HEK293 (cell line): ENCODE data around the gene CHD2.
A peak's percentile ranks its signal among the peaks of the same experiment; 100 is the strongest.

Source experiments
- ATF2 ChIP-seq: fragments of 450-650 bp; formaldehyde crosslinking; IDR thresholded peaks from 2 replicates; pipeline ENCODE4 v1.5.1; 2016; ENCODE audit warnings: missing biosample characterization, missing genetic modification characterization, low read depth
- INSM2 ChIP-seq: fragments of 450-650 bp; formaldehyde crosslinking; IDR thresholded peaks from 2 replicates; pipeline ENCODE4 v1.5.1; 2016; ENCODE audit warnings: missing biosample characterization, missing genetic modification characterization
- SP2 ChIP-seq: fragments of 450-650 bp; formaldehyde crosslinking; IDR thresholded peaks from 2 replicates; pipeline ENCODE4 v1.5.1; 2016; ENCODE audit warnings: missing biosample characterization, missing genetic modification characterization
- YY1 ChIP-seq: fragments of 450-650 bp; formaldehyde crosslinking; IDR thresholded peaks from 2 replicates; pipeline ENCODE4 v1.5.1; 2018; ENCODE audit warnings: missing biosample characterization, missing genetic modification characterization
- ZBTB20 ChIP-seq: fragments of 450-650 bp; formaldehyde crosslinking; IDR thresholded peaks from 2 replicates; pipeline ENCODE4 v1.5.1; 2016; ENCODE audit warnings: missing biosample characterization, missing genetic modification characterization
- ZBTB26 ChIP-seq: fragments of 450-650 bp; formaldehyde crosslinking; optimal IDR thresholded peaks from 2 replicates; pipeline ENCODE3; 2016; ENCODE audit warnings: missing biosample characterization, mild to moderate bottlenecking, missing genetic modification characterization
- ZNF121 ChIP-seq: fragments of 450-650 bp; formaldehyde crosslinking; IDR thresholded peaks from 2 replicates; pipeline ENCODE4 v1.5.1; 2016; ENCODE audit warnings: missing biosample characterization, missing genetic modification characterization
- ZNF146 ChIP-seq: fragments of 450-650 bp; formaldehyde crosslinking; IDR thresholded peaks from 2 replicates; pipeline ENCODE4 v1.5.1; 2016; ENCODE audit warnings: missing biosample characterization, missing genetic modification characterization
- ZNF157 ChIP-seq: fragments of 450-650 bp; formaldehyde crosslinking; IDR thresholded peaks from 2 replicates; pipeline ENCODE4 v1.5.1; 2016; ENCODE audit warnings: missing biosample characterization, missing genetic modification characterization
- ZNF404 ChIP-seq: fragments of 450-650 bp; formaldehyde crosslinking; IDR thresholded peaks from 2 replicates; pipeline ENCODE4 v1.5.1; 2017; ENCODE audit warnings: missing biosample characterization, missing genetic modification characterization
- ZNF416 ChIP-seq: fragments of 450-650 bp; formaldehyde crosslinking; IDR thresholded peaks from 2 replicates; pipeline ENCODE4 v1.5.1; 2016; ENCODE audit warnings: missing biosample characterization, missing genetic modification characterization
- ZNF473 ChIP-seq: fragments of 450-650 bp; formaldehyde crosslinking; IDR thresholded peaks from 2 replicates; pipeline ENCODE4 v1.5.1; 2017; ENCODE audit warnings: missing biosample characterization, missing genetic modification characterization
- ZNF48 ChIP-seq: fragments of 450-650 bp; formaldehyde crosslinking; IDR thresholded peaks from 2 replicates; pipeline ENCODE4 v1.5.1; 2016; ENCODE audit warnings: missing biosample characterization, missing genetic modification characterization
- ZNF530 ChIP-seq: fragments of 450-650 bp; formaldehyde crosslinking; IDR thresholded peaks from 2 replicates; pipeline ENCODE4 v1.5.1; 2016; ENCODE audit warnings: low read depth, missing biosample characterization, missing genetic modification characterization
- ZNF548 ChIP-seq: fragments of 450-650 bp; formaldehyde crosslinking; IDR thresholded peaks from 2 replicates; pipeline ENCODE4 v1.5.1; 2016; ENCODE audit warnings: missing biosample characterization, missing genetic modification characterization
- ZNF624 ChIP-seq: fragments of 450-650 bp; formaldehyde crosslinking; IDR thresholded peaks from 2 replicates; pipeline ENCODE4 v1.5.1; 2017; ENCODE audit warnings: missing biosample characterization, missing genetic modification characterization
- ZNF639 ChIP-seq: fragments of 450-650 bp; formaldehyde crosslinking; IDR thresholded peaks from 2 replicates; pipeline ENCODE4 v1.5.1; 2016; ENCODE audit warnings: missing biosample characterization, missing genetic modification characterization
- ZNF776 ChIP-seq: fragments of 450-650 bp; formaldehyde crosslinking; IDR thresholded peaks from 2 replicates; pipeline ENCODE4 v1.5.0; 2017; ENCODE audit warnings: missing biosample characterization, missing genetic modification characterization, borderline replicate concordance
- ZNF777 ChIP-seq: fragments of 450-650 bp; formaldehyde crosslinking; IDR thresholded peaks from 2 replicates; pipeline ENCODE4 v1.5.1; 2017; ENCODE audit warnings: missing biosample characterization, missing genetic modification characterization, borderline replicate concordance
- ZNF792 ChIP-seq: fragments of 450-650 bp; formaldehyde crosslinking; IDR thresholded peaks from 2 replicates; pipeline ENCODE4 v1.5.1; 2016; ENCODE audit warnings: missing biosample characterization, missing genetic modification characterization
- ZSCAN23 ChIP-seq: fragments of 450-650 bp; formaldehyde crosslinking; IDR thresholded peaks from 2 replicates; pipeline ENCODE4 v1.5.1; 2016; ENCODE audit warnings: missing biosample characterization, missing genetic modification characterization
- TF ChIP-seq, protein P1 (sequence below): fragments of 450-650 bp; formaldehyde crosslinking; IDR thresholded peaks from 2 replicates; pipeline ENCODE4 v1.5.1; 2017; ENCODE audit warnings: missing biosample characterization, missing genetic modification characterization
- TF ChIP-seq, protein P2 (sequence below): fragments of 450-650 bp; formaldehyde crosslinking; IDR thresholded peaks from 2 replicates; pipeline ENCODE4 v1.5.1; 2016; ENCODE audit warnings: missing biosample characterization, missing genetic modification characterization, low read depth
- TF ChIP-seq, protein P3 (sequence below): fragments of 450-650 bp; formaldehyde crosslinking; IDR thresholded peaks from 2 replicates; pipeline ENCODE4 v1.5.1; 2016; ENCODE audit warnings: missing biosample characterization, missing genetic modification characterization

The CHD2 gene

GRCh38 chr15:92882697-92883162 lies 17.4 kb upstream of the CHD2 start (continued):
- TF ChIP-seq YY1 (tag by site-specific recombination), result peak; percentile 86
- TF ChIP-seq ZNF404 (tag by site-specific recombination), result no peak
- no peak for TF ChIP-seq ZNF146 (tag by site-specific recombination)
- TF ChIP-seq ZNF530 (tag by site-specific recombination), result no peak
- TF ChIP-seq ZNF777 (tag by site-specific recombination), result no peak
- no peak for TF ChIP-seq ZNF548 (tag by site-specific recombination)
- no peak for TF ChIP-seq INSM2
- no peak for TF ChIP-seq ZNF473 (tag by site-specific recombination)
- peak; percentile 66 for TF ChIP-seq ZBTB26 (tag by site-specific recombination)
- no peak for TF ChIP-seq ZNF776 (tag by site-specific recombination)
- no peak for TF ChIP-seq ZNF157
- TF ChIP-seq SP2 (tag by site-specific recombination), result no peak
- TF ChIP-seq, protein P1, sequence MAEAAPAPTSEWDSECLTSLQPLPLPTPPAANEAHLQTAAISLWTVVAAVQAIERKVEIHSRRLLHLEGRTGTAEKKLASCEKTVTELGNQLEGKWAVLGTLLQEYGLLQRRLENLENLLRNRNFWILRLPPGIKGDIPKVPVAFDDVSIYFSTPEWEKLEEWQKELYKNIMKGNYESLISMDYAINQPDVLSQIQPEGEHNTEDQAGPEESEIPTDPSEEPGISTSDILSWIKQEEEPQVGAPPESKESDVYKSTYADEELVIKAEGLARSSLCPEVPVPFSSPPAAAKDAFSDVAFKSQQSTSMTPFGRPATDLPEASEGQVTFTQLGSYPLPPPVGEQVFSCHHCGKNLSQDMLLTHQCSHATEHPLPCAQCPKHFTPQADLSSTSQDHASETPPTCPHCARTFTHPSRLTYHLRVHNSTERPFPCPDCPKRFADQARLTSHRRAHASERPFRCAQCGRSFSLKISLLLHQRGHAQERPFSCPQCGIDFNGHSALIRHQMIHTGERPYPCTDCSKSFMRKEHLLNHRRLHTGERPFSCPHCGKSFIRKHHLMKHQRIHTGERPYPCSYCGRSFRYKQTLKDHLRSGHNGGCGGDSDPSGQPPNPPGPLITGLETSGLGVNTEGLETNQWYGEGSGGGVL, result no peak
- TF ChIP-seq, protein P2, sequence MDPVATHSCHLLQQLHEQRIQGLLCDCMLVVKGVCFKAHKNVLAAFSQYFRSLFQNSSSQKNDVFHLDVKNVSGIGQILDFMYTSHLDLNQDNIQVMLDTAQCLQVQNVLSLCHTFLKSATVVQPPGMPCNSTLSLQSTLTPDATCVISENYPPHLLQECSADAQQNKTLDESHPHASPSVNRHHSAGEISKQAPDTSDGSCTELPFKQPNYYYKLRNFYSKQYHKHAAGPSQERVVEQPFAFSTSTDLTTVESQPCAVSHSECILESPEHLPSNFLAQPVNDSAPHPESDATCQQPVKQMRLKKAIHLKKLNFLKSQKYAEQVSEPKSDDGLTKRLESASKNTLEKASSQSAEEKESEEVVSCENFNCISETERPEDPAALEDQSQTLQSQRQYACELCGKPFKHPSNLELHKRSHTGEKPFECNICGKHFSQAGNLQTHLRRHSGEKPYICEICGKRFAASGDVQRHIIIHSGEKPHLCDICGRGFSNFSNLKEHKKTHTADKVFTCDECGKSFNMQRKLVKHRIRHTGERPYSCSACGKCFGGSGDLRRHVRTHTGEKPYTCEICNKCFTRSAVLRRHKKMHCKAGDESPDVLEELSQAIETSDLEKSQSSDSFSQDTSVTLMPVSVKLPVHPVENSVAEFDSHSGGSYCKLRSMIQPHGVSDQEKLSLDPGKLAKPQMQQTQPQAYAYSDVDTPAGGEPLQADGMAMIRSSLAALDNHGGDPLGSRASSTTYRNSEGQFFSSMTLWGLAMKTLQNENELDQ, result no peak
- TF ChIP-seq ATF2 (tag by site-specific recombination), result no peak
- TF ChIP-seq ZNF416, result no peak
- TF ChIP-seq ZNF48 (tag by site-specific recombination), result no peak
- no peak for TF ChIP-seq ZNF792 (tag by site-specific recombination)
- no peak for TF ChIP-seq ZBTB20 (tag by site-specific recombination)
- no peak for TF ChIP-seq ZNF121 (tag by site-specific recombination)
- no peak for TF ChIP-seq ZNF624
- no peak for TF ChIP-seq ZSCAN23
- TF ChIP-seq, protein P3, sequence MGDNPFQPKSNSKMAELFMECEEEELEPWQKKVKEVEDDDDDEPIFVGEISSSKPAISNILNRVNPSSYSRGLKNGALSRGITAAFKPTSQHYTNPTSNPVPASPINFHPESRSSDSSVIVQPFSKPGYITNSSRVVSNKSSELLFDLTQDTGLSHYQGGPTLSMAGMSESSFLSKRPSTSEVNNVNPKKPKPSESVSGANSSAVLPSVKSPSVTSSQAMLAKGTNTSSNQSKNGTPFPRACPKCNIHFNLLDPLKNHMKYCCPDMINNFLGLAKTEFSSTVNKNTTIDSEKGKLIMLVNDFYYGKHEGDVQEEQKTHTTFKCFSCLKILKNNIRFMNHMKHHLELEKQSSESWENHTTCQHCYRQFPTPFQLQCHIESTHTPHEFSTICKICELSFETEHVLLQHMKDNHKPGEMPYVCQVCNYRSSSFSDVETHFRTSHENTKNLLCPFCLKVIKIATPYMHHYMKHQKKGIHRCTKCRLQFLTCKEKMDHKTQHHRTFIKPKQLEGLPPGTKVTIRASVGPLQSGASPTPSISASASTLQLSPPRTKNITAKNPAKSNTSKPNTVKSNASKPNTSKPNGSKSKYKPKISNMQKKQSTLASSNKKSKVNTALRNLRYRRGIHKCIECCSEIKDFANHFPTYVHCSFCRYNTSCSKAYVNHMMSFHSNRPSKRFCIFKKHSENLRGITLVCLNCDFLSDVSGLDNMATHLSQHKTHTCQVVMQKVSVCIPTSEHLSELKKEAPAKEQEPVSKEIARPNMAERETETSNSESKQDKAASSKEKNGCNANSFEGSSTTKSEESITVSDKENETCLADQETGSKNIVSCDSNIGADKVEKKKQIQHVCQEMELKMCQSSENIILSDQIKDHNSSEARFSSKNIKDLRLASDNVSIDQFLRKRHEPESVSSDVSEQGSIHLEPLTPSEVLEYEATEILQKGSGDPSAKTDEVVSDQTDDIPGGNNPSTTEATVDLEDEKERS, result no peak
- TF ChIP-seq ZNF639 (tag by site-specific recombination), result no peak
